ENCODE measurements around the gene LCE7A. TPM values are rescaled to one million over a fixed set of nuclear protein-coding genes. Genes with fewer than 3 reads are reported as not detected.

LCE7A gene
- not detected in 2 replicates for total RNA-seq

GRCh38 chr1:152859696-152860095 lies at the start of gene LCE7A:
LCE7A (plus strand) TSS chr1:152859996; CDS start chr1:152860698, 702 bp downstream.

DNA sequence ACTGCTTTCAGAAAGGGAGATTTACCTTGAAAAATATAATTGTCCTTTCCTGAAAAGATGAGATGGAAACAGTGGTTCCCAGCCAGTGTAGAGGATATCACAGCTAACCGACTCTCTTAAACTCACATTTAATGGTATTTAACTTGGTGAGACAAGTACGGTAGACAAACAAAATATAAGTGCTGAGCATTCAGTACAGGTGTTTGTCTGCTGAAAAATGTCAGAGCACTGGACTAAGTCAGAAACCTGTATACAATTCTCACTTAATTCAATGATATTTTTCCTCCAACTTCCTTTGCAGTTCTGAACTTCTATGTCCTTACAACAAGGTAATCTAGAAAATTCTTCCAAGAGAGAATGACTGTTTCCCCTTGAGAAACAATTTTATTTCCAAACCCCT lies 48.1 kb upstream of the LCE7A start, which contains the start of gene LCE1B:
Gene LCE1B (plus strand): TSS at position 301 of the 400 bp plus-strand sequence. CDS start 476 bp downstream, outside the sequence.

GRCh38 chr1:152827173-152827572 lies 32.6 kb upstream of the LCE7A start, which contains the start of gene LCE1A:
LCE1A (plus strand) TSS chr1:152827473; CDS start chr1:152827473, 0 bp downstream.

GRCh38 chr1:152842556-152842955 lies 17.2 kb upstream of the LCE7A start, which contains the start of gene LCE6A:
LCE6A (plus strand) TSS chr1:152842856; CDS start chr1:152843521, 665 bp downstream.

DNA sequence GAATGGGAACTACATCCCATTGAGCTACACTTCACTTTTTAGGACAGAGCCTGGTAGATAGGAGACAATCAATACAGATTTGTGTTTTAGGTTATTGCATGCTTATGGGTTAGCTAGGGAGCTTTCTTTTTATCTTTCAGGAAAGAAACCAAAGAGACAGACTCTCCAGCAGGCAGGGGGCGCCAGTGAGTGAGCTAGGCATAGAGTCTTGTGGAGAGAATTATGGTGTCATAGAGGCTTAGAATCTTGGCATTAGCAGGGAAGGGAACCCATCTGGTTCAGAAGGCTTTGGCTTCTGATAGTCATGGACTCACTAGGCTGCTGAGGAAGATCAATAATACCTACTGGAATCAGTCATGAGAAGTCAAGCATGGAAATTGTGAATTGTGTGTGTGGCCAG lies 18.2 kb downstream of the LCE7A start, which contains the start of gene SMCP:
Gene SMCP (plus strand): TSS at position 281 of the 400 bp plus-strand sequence. CDS start 6,101 bp downstream, outside the sequence.

GRCh38 chr1:152907686-152908601 lies 48.1 kb downstream of the LCE7A start, which contains the start of gene IVL:
IVL (plus strand) TSS chr1:152908546; CDS start chr1:152909798, 1,252 bp downstream.

Other genes with a start within 250 kb of the LCE7A start
- not detected in 2 replicates for gene LCE3B, start 246.2 kb upstream of the LCE7A start, total RNA-seq
- gene LCE3A, start 236.9 kb upstream of the LCE7A start, total RNA-seq, result not detected in 2 replicates
- gene LCE2D, start 196.6 kb upstream of the LCE7A start, total RNA-seq, result not detected in 2 replicates
- not detected in 2 replicates for gene LCE2C, start 184.7 kb upstream of the LCE7A start, total RNA-seq
- gene LCE2B, start 173.9 kb upstream of the LCE7A start, total RNA-seq, result not detected in 2 replicates
- not detected in 2 replicates for gene LCE2A, start 161.7 kb upstream of the LCE7A start, total RNA-seq
- not detected in 2 replicates for gene LCE4A, start 151.8 kb upstream of the LCE7A start, total RNA-seq
- not detected in 2 replicates for gene KPRP, start 102.0 kb upstream of the LCE7A start, total RNA-seq
- gene LCE1F, start 84.9 kb upstream of the LCE7A start, total RNA-seq, result not detected in 2 replicates
- gene LCE1E, start 73.7 kb upstream of the LCE7A start, total RNA-seq, result not detected in 2 replicates
- not detected in 2 replicates for gene LCE1D, start 63.3 kb upstream of the LCE7A start, total RNA-seq
- gene LCE1C, start 53.3 kb upstream of the LCE7A start, total RNA-seq, result not detected in 2 replicates
- gene LCE1B, start 48.0 kb upstream of the LCE7A start, total RNA-seq, result not detected in 2 replicates
- not detected in 2 replicates for gene LCE1A, start 32.5 kb upstream of the LCE7A start, total RNA-seq
- gene LCE6A, start 17.1 kb upstream of the LCE7A start, total RNA-seq, result not detected in 2 replicates
- gene SMCP, start 18.3 kb downstream of the LCE7A start, total RNA-seq, result not detected in 2 replicates
- gene IVL, start 48.5 kb downstream of the LCE7A start, total RNA-seq, result not detected in 2 replicates
- not detected in 2 replicates for gene SPRR5, start 87.2 kb downstream of the LCE7A start, total RNA-seq
- not detected in 2 replicates for gene SPRR4, start 110.7 kb downstream of the LCE7A start, total RNA-seq
- not detected in 2 replicates for gene SPRR1A, start 124.1 kb downstream of the LCE7A start, total RNA-seq
- not detected in 2 replicates for gene SPRR3, start 141.8 kb downstream of the LCE7A start, total RNA-seq
- gene SPRR1B, start 171.2 kb downstream of the LCE7A start, total RNA-seq, result not detected in 2 replicates
- gene SPRR2D, start 181.1 kb downstream of the LCE7A start, total RNA-seq, result not detected in 2 replicates
- not detected in 2 replicates for gene SPRR2A, start 197.5 kb downstream of the LCE7A start, total RNA-seq
- not detected in 2 replicates for gene SPRR2B, start 211.6 kb downstream of the LCE7A start, total RNA-seq
- gene SPRR2E, start 234.5 kb downstream of the LCE7A start, total RNA-seq, result not detected in 2 replicates

All from myometrial cell (primary cell).